Lower leg skin (tissue), 4 donors: Measurements from ENCODE around the gene CFAP410. TPM values are rescaled to one million over a fixed set of nuclear protein-coding genes. Genes with fewer than 3 reads are reported as not detected.

Experiments
- DNase-seq, 2 donors: peaks; one replicate each; pipeline ENCODE4 v3.0.0-alpha.2; 2019; ENCODE audit warnings: low spot score in 2 of 2
- H3K4me3 ChIP-seq: fragments of 200-600 bp; sonication (generic); 2 replicates; pipeline ENCODE4 v1.5.1; 2017; ENCODE audit warnings: mild to moderate bottlenecking, low read depth; ENCODE audit not compliant: poor library complexity, severe bottlenecking
- POLR2A ChIP-seq, 2 donors: fragments of 450-650 bp; IDR thresholded peaks; one replicate each; pipeline ENCODE4 v1.6.1; 2016 to 2017; ENCODE audit warnings: antibody characterized with exemption in 2 of 2, mild to moderate bottlenecking in 1 of 2, moderate library complexity in 1 of 2
- WGBS, 2 donors: methylation state at CpG; one replicate each; pipeline ENCODE4 v1.1.5; 2018; 5-methylcytosine and 5-hydroxymethylcytosine counted together
- intact Hi-C: fragments of 100-400 bp; cut with DNase I; formaldehyde crosslinking; loops from one replicate; pipeline ENCODE4 v1.15.0; 2023; ENCODE audit warnings: low total_unique reads
- total RNA-seq, 4 donors: library from RNA; depleted of rRNA; stranded (reverse); fragments of >200 nt; gene quantifications; one replicate each; pipeline ENCODE4 v1.1.0, GENCODE V29; 2016
- TF ChIP-seq, protein P1 (sequence below), 3 donors: fragments of 450-650 bp; IDR thresholded peaks; one replicate each; pipeline ENCODE4 v1.5.1; 2016; ENCODE audit warnings: antibody characterized with exemption in 3 of 3, mild to moderate bottlenecking in 3 of 3, moderate library complexity in 2 of 3

The CFAP410 gene
- total RNA-seq, 4 donors from 2014 or later: 21.3 to 40.1 (median 25.2) TPM

DNA sequence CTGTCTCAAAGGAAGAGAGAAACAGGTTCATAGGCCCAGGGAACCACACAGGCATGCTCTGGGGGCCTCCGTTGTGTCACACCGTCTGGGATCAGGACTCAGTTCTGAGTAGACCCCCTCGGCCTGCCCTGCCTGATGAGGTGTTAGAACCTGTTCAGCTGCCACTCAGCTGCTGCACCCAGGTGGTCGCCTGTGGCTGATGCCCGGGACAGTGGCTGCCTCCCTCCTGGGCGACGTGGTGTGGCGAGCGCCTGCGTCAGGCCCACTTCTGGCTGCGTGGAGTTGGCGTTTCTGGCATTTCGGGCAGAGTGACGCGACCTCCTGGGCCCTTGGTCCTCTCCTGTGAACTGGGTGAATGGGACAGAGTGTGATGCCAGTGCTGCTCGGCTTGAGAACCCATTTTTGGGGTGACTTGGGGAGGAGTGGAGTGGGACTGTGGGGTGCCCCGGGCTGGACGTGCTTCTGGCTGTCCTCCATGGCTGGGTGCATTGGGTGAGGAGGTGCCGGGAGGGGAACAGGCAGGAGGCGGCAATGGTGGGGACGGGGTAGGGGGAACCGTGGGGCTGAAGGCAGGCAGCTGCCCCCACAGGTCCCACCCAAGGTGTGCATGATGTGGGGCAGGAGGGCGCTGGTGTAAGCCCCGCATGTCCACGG, 10.8 kb downstream of the CFAP410 start:
- H3K4me3 ChIP-seq: no peak overlapping the region
- intact Hi-C loops: no loop called here
- no peak for DNase-seq
- WGBS, 2 donors: 77 to 86% methylated on average over 21 to 24 of the region's 25 CpGs
- TF ChIP-seq, protein P1, sequence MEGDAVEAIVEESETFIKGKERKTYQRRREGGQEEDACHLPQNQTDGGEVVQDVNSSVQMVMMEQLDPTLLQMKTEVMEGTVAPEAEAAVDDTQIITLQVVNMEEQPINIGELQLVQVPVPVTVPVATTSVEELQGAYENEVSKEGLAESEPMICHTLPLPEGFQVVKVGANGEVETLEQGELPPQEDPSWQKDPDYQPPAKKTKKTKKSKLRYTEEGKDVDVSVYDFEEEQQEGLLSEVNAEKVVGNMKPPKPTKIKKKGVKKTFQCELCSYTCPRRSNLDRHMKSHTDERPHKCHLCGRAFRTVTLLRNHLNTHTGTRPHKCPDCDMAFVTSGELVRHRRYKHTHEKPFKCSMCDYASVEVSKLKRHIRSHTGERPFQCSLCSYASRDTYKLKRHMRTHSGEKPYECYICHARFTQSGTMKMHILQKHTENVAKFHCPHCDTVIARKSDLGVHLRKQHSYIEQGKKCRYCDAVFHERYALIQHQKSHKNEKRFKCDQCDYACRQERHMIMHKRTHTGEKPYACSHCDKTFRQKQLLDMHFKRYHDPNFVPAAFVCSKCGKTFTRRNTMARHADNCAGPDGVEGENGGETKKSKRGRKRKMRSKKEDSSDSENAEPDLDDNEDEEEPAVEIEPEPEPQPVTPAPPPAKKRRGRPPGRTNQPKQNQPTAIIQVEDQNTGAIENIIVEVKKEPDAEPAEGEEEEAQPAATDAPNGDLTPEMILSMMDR (IDR thresholded peaks at IDR 0.05): no peak

DNA sequence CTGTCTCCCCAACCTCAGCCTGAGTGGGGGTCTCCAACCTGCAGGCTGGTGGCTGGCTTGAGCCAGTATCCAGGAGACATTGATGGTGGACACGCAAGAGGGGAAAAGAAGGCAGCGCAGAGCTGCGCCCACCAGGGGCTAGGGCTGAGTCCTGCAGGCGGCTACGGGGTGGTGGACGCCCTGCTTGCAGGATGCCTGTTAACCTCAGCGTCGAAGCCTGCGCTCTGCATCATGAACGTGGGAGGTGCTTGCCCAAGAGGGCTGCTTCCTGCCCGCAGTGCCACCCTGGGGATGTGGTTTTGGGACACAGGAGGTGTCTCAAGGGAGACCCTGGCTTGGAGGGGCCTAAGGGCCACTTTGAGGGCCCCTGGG, 11.6 kb downstream of the CFAP410 start:
- TF ChIP-seq POLR2A (IDR thresholded peaks at IDR 0.05): no peak
- TF ChIP-seq, protein P1 (IDR thresholded peaks at IDR 0.05): no peak
- intact Hi-C loops: no loop called here
- no peak for DNase-seq
- WGBS, 2 donors: 87 to 88% methylated on average over 11 of the region's 11 CpGs
- no peak overlapping the region for H3K4me3 ChIP-seq

DNA sequence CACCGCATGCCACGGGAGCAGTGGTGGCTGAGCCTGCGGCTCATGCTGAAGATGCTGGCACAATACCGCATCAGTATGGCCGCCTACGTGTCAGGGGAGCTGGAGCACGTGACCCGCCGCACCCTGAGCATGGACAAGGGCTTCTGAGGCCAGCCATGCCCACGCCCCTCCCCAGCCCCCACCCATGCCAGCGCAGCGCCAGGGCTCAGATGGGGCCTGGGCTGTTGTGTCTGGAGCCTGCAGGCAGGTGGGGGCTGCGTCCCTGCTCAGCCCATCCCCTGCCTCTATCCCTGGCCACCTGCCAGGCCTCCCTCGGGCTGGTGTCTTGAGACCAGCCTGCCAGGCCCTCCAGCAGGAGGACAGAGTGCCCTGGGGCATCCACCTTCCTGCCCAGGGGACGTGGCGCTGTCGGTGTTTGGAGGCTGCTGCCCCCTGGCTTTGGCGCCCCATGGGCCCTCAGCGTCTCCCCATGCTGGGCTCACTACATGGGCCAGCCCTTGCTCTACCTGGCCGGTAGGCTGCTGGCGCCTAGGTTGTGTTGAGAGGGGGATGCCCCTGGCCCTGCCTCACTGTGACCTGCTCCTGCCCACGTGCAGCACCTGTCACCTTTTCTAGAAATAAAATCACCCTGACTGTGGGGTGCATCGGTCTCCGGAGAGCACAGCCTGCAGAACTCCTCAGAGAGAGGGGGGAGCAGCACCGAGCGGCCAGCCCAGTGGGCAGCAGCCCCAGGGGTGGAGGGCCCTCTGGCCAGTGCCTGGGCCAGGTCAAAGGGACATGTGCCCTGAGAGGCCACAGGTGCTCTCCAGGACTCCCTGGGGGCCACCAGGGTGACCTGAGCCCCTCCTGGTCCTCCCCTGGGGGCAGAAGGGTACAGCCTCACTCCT, 12.2 kb downstream of the CFAP410 start:
- intact Hi-C loops: no loop called here
- H3K4me3 ChIP-seq: no peak overlapping the region
- DNase-seq: no peak
- TF ChIP-seq, protein P1 (IDR thresholded peaks at IDR 0.05): no peak
- TF ChIP-seq POLR2A (IDR thresholded peaks at IDR 0.05): no peak
- 87 to 94% methylated on average over 13 to 19 of the region's 26 CpGs for WGBS, 2 donors

DNA sequence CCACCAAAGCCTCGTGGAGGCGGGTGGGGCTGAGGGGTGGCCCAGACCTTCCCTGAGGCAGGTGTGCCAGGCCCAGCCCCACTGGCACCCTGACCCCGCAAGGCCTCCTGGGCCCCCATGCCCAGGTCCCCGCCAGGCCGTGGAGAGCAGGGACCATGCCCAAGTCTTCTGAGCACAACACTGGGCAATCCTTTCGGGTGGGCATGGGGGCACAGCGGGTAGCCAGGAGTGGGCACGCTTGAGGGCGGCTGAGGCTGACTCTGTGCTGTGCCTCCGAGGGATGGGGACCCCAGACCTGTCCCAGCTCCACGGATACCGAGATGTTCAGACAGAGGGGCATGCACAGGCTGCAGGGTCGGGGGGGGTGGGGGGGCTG, 12.9 kb downstream of the CFAP410 start:
- H3K4me3 ChIP-seq: no peak overlapping the region
- 85 to 94% methylated on average over 7 to 13 of the region's 13 CpGs for WGBS, 2 donors
- TF ChIP-seq POLR2A (IDR thresholded peaks at IDR 0.05): no peak
- intact Hi-C loops: no loop called here
- DNase-seq: no peak

DNA sequence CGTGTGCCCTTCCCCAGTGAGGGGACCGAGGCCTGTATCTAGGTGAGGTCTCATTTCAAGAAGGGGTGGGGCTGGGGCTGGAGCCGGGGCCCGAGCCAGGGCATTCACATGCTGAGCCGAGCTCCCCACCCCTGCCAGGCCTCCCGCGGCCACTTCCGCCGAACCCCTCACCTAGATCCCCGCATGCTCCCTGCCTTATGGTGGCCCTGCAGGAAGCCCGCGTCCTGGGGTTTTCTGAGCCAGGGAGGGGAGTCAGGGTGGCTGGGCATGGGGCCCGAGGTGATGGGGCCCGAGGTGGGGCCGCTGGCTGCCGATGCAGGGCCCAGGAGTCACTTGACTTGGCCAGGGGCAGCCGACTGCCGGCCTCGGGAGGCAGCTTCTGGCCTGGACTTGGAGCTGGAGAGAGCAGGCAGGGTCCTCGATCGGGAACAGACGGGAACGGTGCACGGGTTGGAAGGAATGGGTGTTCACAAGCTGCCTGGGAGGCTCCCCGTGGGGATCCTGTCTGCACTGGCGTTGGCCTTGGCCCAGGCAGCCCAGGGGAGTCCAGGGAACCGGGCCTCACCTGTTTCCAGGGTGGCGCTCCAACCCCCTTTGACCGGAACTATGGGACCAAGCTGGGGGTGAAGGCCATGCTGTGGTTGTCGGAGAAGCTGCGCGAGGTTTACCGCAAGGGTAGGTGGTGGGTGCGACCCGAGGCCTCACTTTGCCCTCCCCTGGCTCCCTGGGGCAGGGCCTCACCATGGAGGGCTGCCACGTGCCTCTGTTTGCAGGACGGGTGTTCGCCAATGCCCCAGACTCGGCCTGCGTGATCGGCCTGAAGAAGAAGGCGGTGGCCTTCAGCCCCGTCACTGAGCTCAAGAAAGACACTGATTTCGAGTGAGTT, 13.6 kb downstream of the CFAP410 start:
- intact Hi-C loops: no loop called here
- H3K4me3 ChIP-seq: no peak overlapping the region
- no peak for TF ChIP-seq POLR2A (IDR thresholded peaks at IDR 0.05)
- TF ChIP-seq, protein P1 (IDR thresholded peaks at IDR 0.05): no peak
- no peak for DNase-seq
- 84 to 87% methylated on average over 36 to 41 of the region's 44 CpGs for WGBS, 2 donors

DNA sequence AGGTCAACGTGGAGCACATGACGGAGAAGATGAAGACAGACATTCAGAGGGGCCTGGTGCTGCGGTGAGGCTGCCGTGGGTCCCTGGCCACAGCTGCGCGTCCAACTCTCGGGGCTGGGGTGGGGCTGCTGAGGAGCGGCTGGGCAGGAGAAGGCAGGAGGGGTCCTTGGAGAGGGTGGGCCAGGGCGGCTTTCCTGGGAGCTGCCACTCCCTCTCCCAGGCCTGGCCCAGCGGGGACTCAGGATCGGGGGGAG, 14.4 kb downstream of the CFAP410 start:
- TF ChIP-seq, protein P1 (IDR thresholded peaks at IDR 0.05): no peak
- no peak for TF ChIP-seq POLR2A (IDR thresholded peaks at IDR 0.05)
- WGBS, 2 donors: 94 to 98% methylated on average over 11 of the region's 11 CpGs
- intact Hi-C loops: no loop called here
- DNase-seq: no peak
- no peak overlapping the region for H3K4me3 ChIP-seq
